Activated naive CD8-positive, alpha-beta T cell treated with anti-CD3 and anti-CD28 coated beads for 36 hours (primary cell): ENCODE results near the gene RYR2. TPM values are rescaled to one million over a fixed set of nuclear protein-coding genes. Genes with fewer than 3 reads are reported as not detected.

Experiments
- DNase-seq: peaks from one replicate; pipeline ENCODE4 v3.0.0; 2021
- H3K27ac Mint-ChIP-seq: one replicate; pipeline ENCODE4 v1.8.0; 2022; ENCODE audit warnings: mild to moderate bottlenecking, moderate library complexity, mixed read lengths
- H3K27me3 Mint-ChIP-seq: one replicate; pipeline ENCODE4 v1.8.0; 2022; ENCODE audit warnings: mild to moderate bottlenecking, mixed read lengths
- H3K36me3 Mint-ChIP-seq: one replicate; pipeline ENCODE4 v1.8.0; 2021; ENCODE audit warnings: mild to moderate bottlenecking, mixed read lengths
- H3K4me1 Mint-ChIP-seq: one replicate; pipeline ENCODE4 v1.8.0; 2021; ENCODE audit warnings: mixed read lengths
- H3K4me3 Mint-ChIP-seq: one replicate; pipeline ENCODE4 v1.8.0; 2022; ENCODE audit warnings: mild to moderate bottlenecking, moderate library complexity, mixed read lengths
- H3K9me3 Mint-ChIP-seq: one replicate; pipeline ENCODE4 v1.8.0; 2022; ENCODE audit warnings: mixed read lengths
- total RNA-seq, 2 experiments: library from RNA; stranded (reverse); gene quantifications; one replicate each; pipeline ENCODE4 v1.2.3, GENCODE V29; 2021

RYR2 gene
- total RNA-seq = not detected

DNA sequence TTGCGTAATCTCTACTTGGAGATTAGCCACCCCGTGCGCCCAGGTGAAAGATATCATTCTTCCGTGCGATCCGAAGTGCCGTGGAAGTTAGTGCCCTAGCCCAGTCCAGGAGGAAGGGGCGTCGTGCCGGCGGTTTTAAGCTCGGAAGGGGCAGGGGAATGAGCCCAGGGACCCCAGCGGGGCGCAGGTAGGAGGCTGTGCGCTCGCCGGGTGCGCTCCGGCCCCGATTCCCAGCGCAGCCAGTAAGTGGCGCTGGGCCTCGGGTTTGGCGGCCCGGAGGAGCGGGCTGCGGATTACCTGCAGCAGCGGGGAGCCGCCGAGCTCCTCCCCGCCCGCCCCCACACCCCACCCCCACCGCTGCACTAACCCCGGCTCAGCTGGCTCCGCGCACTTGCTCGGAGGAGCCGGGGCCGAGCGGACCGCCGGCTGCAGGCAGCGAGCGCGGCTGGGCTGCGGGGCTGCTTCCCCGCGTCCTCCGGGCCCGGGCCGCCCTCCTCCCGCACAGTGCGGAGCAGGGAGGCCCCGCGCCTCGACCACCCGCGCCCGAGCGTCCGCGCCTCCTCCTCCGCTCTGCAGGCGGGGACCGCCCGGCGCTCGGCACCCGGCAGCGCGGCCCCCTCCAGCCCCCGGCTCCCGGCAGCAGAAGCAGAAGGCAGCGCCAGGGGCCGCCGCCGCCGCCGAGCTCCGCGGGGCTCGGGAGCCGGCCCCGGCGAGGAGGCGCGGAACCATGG, at the start of gene RYR2:
Gene RYR2 (plus strand): TSS at position 390 of the 731 bp plus-strand sequence. CDS start 338 bp downstream, at position 728.
- H3K36me3 Mint-ChIP-seq = no peaks in the 10 kb centered on the region
- H3K9me3 Mint-ChIP-seq = no peaks in the 10 kb centered on the region
- H3K4me3 Mint-ChIP-seq = peak within 1 kb of the TSS; percentile 16
- H3K27ac Mint-ChIP-seq = no peak within 1 kb of the TSS
- peaks cover 55% of the 10 kb centered on the region for H3K27me3 Mint-ChIP-seq
- DNase-seq = peak; percentile 36
- H3K4me1 Mint-ChIP-seq = peaks cover 7% of the 10 kb centered on the region

DNA sequence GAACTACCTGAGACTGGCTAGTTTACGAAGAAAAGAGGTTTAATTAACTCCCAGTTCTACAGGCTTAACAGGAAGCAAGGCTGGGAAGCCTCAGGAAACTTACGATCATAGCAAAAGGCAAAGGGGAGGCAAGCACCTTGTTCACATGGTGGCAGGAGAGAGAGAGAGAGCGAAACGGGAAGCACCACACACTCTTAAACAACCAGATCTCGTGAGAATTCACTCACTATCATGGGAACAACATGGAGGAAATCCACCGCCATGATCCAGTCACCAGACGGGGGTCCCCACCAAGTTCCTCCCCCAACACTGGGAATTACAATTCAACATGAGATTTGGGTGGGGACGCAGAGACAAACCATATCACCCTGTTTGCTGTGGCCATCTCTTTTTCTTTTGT, 49.5 kb upstream of the RYR2 start:
- peaks cover 15% of the 10 kb centered on the region for H3K9me3 Mint-ChIP-seq
- no peaks in the 10 kb centered on the region for H3K4me1 Mint-ChIP-seq
- no peak overlapping the region for H3K27ac Mint-ChIP-seq
- H3K27me3 Mint-ChIP-seq = peaks cover 8% of the 10 kb centered on the region
- no peaks in the 10 kb centered on the region for H3K36me3 Mint-ChIP-seq
- H3K4me3 Mint-ChIP-seq = no peak overlapping the region
- no peak for DNase-seq

DNA sequence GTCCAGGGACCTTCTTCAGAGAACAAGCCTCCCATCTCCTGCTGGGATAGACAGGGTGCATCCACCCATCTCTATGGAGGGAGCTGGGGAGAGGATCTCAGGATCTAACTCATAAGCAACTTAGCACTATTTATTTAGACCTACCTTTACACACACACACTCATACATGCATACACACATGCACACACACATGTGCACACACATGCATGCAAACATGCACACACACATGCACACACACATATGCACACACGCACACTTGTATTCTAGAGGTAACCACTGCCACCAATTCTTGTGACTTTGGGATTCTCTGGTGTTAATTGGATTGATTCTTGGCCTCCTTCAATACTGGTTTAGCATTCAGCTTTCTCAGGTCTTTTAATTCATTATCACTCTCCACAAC, 47.5 kb upstream of the RYR2 start:
- no peak overlapping the region for H3K27ac Mint-ChIP-seq
- no peaks in the 10 kb centered on the region for H3K4me1 Mint-ChIP-seq
- H3K4me3 Mint-ChIP-seq = no peak overlapping the region
- peaks cover 8% of the 10 kb centered on the region for H3K27me3 Mint-ChIP-seq
- no peak for DNase-seq
- peaks cover 8% of the 10 kb centered on the region for H3K9me3 Mint-ChIP-seq
- H3K36me3 Mint-ChIP-seq = no peaks in the 10 kb centered on the region

DNA sequence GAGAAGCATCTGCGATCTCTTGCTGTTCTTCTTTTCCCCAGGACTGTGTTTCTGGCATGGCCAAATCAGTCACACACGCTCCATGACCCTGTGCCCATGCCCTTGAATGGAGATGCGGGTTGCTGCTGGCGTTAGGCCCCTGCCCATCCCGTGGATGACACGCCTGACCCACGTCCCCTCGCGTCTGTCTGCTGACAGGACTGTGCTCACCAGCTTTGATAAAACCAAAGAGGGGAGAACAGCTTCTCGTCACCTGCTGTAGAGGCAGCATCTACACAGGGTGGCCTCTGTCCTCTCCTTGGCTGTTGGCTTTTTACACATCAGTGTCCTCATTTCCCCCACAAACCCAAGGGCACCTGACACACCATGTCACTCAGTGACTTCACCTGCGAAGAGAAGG, 44.6 kb upstream of the RYR2 start:
- Mint-ChIP-seq H3K36me3 (no peaks in the 10 kb centered on the region), H3K27me3 (no peaks in the 10 kb centered on the region), H3K27ac (no peak overlapping the region), H3K4me3 (no peak overlapping the region), H3K4me1 (no peaks in the 10 kb centered on the region), H3K9me3 (no peaks in the 10 kb centered on the region)
- DNase-seq = no peak

DNA sequence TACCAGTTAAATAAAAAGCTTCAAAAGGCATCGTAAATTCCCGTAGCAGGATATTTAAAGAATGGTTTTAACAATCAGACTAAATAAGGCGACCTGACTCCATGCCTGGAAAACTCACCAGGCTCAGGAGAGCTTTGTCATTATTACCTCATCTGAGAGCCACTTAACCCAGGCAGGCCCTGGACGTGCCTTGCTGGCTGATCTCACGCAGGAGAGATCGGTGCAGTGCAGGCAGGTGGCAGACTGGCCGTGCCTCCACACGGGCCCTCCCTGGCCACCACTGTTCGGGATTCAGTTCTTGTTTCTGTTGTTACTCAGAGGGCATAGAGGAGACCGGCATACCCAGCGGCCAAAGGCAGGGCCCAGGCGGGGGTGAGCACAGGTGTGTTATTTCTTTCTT, 44.1 kb upstream of the RYR2 start:
- H3K27ac Mint-ChIP-seq = no peak overlapping the region
- DNase-seq = no peak
- H3K4me1 Mint-ChIP-seq = no peaks in the 10 kb centered on the region

DNA sequence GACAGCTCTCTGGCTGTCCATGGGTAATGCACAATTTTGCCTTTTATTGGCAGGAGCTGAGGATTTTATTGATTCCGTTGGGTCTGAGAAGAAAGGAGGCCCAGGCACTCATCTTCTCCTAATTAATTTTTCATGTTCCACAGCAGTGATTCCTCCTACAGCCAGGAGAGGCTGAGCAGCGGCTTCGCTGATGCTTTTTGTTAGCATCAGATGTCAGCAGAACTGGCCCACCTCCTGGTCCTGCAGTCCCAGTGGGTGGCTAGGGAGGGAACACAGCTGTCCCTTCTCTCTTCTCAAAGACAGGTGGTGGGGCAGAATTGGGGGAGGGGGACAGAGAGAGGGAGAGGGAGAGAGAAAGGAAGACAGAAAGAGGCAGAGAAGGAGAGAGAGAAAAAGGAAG, 43.4 kb upstream of the RYR2 start:
- no peak overlapping the region for H3K27ac Mint-ChIP-seq
- H3K9me3 Mint-ChIP-seq = no peaks in the 10 kb centered on the region
- no peaks in the 10 kb centered on the region for H3K4me1 Mint-ChIP-seq
- no peak for DNase-seq
- H3K4me3 Mint-ChIP-seq = no peak overlapping the region
- H3K36me3 Mint-ChIP-seq = no peaks in the 10 kb centered on the region
- no peaks in the 10 kb centered on the region for H3K27me3 Mint-ChIP-seq

More for the DNA sequence above, 44.1 kb upstream of the RYR2 start:
- H3K9me3 Mint-ChIP-seq = no peaks in the 10 kb centered on the region
- H3K36me3 Mint-ChIP-seq = no peaks in the 10 kb centered on the region
- no peak overlapping the region for H3K4me3 Mint-ChIP-seq
- H3K27me3 Mint-ChIP-seq = no peaks in the 10 kb centered on the region

DNA sequence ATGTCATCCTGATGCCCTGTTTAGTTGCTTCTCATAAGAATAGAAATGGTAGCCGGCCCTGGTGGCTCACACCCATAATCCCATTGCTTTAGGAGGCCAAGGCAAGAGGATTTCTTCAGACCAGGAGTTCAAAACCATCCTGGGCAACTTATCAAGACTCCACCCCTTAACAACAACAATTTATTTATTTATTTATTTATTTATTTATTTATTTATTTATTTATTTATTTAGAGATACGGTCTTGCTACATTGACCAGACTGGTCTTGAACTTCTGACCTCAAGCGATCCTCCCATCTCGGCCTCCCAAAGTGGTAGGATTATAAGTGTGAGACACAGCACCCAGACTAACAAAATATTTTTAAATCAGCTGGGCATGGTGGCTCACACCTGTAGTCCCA, 41.8 kb upstream of the RYR2 start:
- Mint-ChIP-seq H3K4me1 (no peaks in the 10 kb centered on the region), H3K36me3 (no peaks in the 10 kb centered on the region), H3K27ac (no peak overlapping the region), H3K27me3 (no peaks in the 10 kb centered on the region), H3K9me3 (no peaks in the 10 kb centered on the region), H3K4me3 (no peak overlapping the region)
- no peak for DNase-seq

DNA sequence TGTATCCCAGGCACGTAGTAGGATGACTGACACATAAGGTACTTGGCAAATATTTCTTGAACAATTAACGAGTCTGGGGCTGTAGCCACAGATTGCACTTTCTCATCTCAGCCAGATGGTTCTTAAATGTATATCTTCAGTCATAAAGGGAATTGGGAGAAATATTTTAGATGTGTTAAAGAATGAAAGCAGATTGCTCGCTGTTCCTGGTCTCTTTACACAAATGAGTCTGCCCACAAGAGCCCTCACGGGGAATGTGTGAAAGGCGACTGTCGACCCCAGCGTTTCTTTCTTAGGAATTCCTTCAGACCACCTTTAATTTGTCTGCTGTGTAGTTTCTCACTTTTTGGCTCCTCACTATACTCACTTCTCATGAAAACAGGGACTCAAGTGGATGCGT, 38.5 kb upstream of the RYR2 start:
- H3K4me3 Mint-ChIP-seq = no peak overlapping the region
- no peaks in the 10 kb centered on the region for H3K36me3 Mint-ChIP-seq
- H3K27me3 Mint-ChIP-seq = no peaks in the 10 kb centered on the region
- H3K27ac Mint-ChIP-seq = no peak overlapping the region
- H3K4me1 Mint-ChIP-seq = no peaks in the 10 kb centered on the region
- no peaks in the 10 kb centered on the region for H3K9me3 Mint-ChIP-seq
- no peak for DNase-seq

DNA sequence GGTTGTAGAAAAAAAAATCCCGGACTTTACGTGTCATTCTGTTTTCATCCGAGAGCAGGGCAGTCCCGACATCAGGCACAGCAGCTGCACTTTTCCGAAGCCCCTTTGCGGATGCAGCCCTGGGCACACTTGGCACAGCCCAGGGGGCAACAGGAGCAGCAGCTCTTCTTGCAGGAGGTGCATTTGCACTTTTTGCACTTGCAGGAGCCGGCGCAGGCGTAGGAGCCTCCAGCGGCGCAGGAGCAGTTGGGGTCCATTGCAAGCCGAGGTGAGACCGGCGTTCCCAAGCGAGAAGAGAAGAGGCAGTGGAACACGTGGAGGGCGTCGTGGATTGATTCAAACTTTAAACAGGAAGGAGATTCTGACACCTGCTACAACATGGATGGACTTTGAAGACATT, 37.9 kb upstream of the RYR2 start, which contains the start of gene MT1HL1:
Gene MT1HL1 (minus strand): TSS at position 326 of the 400 bp plus-strand sequence. CDS start 69 bp downstream, at position 257.
- H3K27me3 Mint-ChIP-seq = no peaks in the 10 kb centered on the region
- no peaks in the 10 kb centered on the region for H3K9me3 Mint-ChIP-seq
- H3K4me1 Mint-ChIP-seq = no peaks in the 10 kb centered on the region
- no peaks in the 10 kb centered on the region for H3K36me3 Mint-ChIP-seq
- H3K4me3 Mint-ChIP-seq = no peak within 1 kb of the TSS
- no peak for DNase-seq
- no peak within 1 kb of the TSS for H3K27ac Mint-ChIP-seq

DNA sequence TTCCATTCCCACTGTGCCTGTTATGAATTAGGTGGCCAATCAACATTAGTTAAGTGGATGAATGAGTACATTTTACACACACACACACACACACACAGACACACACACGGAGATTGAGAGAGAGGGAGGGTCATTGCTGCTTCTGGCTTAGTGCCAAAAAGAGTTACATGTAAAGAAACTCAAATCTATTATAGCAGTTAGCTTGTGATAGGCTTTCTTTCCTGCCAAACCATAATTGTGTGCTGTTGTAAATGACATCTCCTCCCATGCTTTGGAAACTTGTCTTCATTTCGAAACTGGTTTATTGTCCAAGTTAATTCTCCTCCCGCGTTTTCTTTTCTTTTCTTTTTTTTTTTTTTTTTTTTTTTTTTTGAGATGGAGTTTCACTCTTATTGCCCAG, 36.3 kb upstream of the RYR2 start:
- no peak for DNase-seq
- Mint-ChIP-seq H3K4me3 (no peak overlapping the region), H3K36me3 (no peaks in the 10 kb centered on the region), H3K27me3 (no peaks in the 10 kb centered on the region), H3K4me1 (no peaks in the 10 kb centered on the region), H3K27ac (no peak overlapping the region), H3K9me3 (no peaks in the 10 kb centered on the region)

DNA sequence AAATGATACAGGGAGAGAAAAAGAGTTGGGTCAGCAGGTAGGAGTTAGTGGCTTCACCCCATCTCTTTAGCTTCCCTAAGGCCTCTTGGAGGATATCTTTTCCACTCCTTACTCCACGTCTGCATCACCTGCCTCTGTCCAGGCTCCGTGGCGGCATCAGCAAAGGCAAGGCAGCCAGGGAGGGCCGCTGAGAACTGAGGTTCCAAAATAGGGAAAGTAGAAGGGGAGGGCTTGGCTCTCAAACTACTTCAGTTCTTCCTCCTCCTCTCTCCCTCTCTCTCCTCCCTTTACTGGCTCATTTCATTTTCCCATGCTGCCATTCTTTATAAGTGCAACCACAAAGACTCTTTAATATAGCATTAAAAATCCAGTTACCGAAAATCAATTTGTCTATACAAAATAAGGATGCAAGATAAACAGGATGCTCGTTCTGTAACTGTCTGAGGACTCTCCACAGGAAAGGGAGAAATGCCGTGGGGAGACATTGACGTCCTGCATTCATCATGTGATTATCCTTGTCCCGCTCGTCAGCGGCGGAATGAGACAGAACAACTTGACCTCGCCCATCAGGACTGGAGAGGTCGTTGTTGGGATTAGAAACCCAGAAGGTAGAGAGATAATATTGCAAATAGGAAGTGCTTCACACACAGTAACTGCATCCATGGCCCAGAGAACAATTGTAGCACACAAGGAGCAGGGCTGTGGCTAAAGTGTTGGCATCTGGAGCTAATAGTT, 34.7 kb upstream of the RYR2 start:
- Mint-ChIP-seq H3K9me3 (no peaks in the 10 kb centered on the region), H3K27me3 (no peaks in the 10 kb centered on the region), H3K4me1 (no peaks in the 10 kb centered on the region), H3K36me3 (no peaks in the 10 kb centered on the region), H3K4me3 (no peak overlapping the region), H3K27ac (no peak overlapping the region)
- no peak for DNase-seq

DNA sequence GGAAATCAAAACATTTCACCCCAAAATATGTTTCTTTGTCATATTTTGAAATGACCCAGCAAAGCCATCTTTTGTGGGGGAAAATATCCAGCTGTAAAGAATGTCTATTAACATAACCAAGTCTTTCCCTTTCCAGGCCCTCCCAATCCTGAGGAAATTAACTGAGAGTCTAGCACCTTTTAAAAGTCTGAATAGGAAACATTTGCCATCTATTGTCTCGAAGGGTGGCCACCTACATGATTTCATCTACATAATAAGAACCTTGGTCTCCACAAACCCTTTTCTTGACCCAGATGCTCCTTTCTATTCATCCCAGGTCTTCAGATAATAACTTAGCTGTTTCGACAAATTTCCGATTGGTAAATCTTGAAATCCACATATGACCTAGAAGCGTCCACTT, 32.4 kb upstream of the RYR2 start:
- Mint-ChIP-seq H3K4me3 (no peak overlapping the region), H3K27ac (no peak overlapping the region), H3K36me3 (no peaks in the 10 kb centered on the region), H3K9me3 (no peaks in the 10 kb centered on the region), H3K4me1 (no peaks in the 10 kb centered on the region), H3K27me3 (no peaks in the 10 kb centered on the region)
- no peak for DNase-seq

DNA sequence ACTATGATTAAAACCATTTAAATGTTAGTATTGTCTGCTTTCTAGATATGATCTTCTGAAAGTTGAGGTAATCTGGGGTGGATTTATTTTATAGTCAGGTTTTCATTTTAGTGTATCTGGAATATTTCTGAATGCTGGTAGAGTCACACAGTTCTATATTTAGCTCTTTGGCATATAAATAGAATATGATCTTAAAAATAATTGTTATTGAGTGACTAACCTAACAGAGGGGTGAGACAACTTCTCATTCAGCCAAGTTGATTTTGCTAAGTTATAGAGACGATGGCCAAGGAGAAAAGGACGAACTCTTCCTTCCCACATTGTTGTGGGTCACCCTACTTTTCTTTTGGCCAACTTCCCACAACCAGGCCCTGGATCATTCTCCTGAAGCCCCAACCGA, 30.6 kb upstream of the RYR2 start:
- no peaks in the 10 kb centered on the region for H3K9me3 Mint-ChIP-seq
- H3K4me1 Mint-ChIP-seq = no peaks in the 10 kb centered on the region
- no peak overlapping the region for H3K4me3 Mint-ChIP-seq
- H3K27me3 Mint-ChIP-seq = no peaks in the 10 kb centered on the region
- H3K27ac Mint-ChIP-seq = no peak overlapping the region
- DNase-seq = no peak
- no peaks in the 10 kb centered on the region for H3K36me3 Mint-ChIP-seq

DNA sequence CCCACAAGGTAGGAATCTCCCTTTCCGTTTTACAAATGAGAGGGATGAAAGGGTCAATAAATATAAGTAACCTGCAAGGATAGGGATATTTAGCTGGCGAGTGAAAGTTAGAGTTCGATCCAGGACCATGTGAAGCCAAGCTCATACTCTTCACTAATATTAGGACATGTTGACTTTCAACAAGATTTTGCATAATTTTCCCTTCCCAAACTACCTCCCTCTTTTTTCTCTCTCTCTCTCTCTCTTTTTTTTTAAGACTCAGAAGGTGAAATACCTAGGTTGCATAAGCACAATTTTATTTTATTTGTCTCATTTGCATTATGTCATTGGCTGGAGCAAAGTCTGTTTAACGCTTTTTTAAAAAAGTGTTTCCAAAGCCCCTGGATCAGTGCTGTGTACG, 29.6 kb upstream of the RYR2 start:
- Mint-ChIP-seq H3K4me1 (no peaks in the 10 kb centered on the region), H3K4me3 (no peak overlapping the region), H3K9me3 (no peaks in the 10 kb centered on the region), H3K27ac (no peak overlapping the region), H3K36me3 (no peaks in the 10 kb centered on the region), H3K27me3 (no peaks in the 10 kb centered on the region)
- no peak for DNase-seq

DNA sequence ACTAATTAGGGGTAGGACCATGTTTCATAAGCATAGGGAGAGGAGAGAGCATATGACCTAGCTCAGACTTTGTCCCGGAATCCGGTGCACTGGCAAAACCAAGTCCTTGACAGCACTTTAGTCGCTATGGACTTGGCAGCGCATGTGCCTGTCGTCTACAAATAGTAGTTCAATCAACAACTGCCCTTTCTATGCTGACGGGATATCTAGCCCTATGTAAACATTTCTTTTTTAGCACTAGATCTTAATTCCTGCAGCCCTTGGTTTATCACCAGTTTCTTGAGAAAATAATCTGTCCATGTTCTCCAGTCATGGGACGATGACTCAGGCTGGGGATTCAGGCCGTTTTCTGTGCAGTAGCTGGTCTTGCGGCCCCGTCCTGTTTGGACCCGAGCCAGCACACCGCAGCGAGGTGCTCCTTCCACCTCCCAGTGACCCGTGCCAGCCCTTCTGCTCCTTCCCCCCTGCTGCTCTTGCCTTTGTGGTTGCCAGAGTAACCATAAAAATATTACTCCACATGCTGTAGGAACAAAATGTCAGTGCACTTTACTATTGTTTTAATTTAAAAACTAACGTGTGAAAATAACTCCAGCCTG, 29.1 kb upstream of the RYR2 start:
- Mint-ChIP-seq H3K27me3 (no peaks in the 10 kb centered on the region), H3K4me1 (no peaks in the 10 kb centered on the region), H3K36me3 (no peaks in the 10 kb centered on the region), H3K4me3 (no peak overlapping the region), H3K9me3 (no peaks in the 10 kb centered on the region), H3K27ac (no peak overlapping the region)
- no peak for DNase-seq
